Stimulated activated CD8-positive, alpha-beta memory T cell treated with anti-CD3 and anti-CD28 coated beads, Interleukin-4, amount 100 ng/mL, for 24 hours (primary cell): ENCODE measurements around the gene GPER1.
A peak's percentile ranks its signal among the peaks of the same experiment; 100 is the strongest.
"Not testable (repeated sequence)": the region's sequence is repeated elsewhere in the genome, so short reads cannot be mapped to it uniquely, and the experiment has no call there.

Experiments
- DNase-seq: peaks from one replicate; pipeline ENCODE4 v3.0.0-alpha.2; 2020; ENCODE audit warnings: low read depth

GPER1 gene

DNA sequence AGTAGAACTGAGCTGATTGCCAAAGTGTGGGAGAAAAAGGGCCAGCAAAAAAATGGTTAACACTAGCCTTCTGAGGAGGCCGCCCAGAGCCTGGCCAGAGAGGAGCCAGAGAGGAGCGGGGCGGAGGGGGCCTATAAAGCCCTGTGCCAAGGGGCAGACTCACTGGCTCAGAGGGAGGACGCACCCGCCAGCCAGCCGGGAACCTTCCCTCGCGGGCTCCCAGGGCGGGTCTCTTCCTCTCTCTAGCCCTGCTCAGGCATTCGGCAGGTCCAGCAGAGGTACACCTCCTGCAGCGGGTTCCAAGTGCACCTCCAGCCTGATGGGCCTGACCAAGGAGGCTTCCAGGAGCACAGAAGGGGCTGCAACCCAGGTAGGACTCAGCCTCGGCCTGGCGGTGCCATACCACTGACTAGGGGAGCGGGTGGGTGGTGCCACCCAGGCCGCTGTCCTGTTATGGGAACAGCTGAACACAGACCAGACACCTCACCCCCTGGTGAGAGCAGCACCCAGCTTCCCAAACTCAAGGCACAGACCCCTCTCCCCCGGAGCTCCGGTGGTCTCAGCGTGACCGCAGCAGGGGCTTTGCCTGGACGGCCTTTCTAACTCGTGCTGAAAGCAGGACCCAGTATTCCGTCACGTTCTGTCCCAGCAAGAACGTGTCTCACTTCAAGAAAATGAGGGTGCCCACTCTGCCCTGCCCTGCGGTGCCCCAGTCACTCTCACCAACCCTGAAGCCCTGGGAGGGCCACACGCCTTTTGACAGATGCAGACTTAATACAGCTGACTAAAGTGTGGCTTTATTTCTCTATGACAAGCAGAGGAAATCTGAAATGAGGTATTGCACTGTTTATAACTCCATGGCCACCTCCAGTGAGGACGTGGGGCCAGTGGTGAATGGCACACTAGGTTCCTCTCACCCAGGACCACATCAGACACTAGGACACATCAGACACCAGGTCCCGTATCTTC lies at the start of gene GPER1:
Gene GPER1, plus strand, starts transcription at position 162 of the 969 bp plus-strand sequence. CDS start 3,616 bp downstream, outside the sequence.
- DNase-seq = no peak

DNA sequence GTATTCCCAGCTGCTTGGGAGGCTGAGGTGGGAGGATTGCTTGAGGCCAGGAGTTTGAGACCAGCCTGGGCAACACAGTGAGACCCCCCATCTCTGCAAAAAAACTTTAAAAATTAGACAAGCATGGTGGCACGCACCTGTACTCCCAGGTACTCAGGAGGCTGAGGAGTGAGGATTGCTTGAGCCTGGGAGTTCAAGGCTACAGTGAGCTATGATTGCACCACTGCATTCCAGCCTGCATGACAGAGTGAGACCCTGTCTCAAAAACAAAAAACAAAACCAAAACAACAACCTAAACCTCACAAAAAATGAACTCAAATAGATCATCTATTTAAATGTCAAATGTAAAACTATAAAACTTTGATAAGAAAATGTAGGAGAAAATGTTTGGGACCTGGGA lies 47.7 kb upstream of the GPER1 start:
- not testable (repeated sequence) for DNase-seq

DNA sequence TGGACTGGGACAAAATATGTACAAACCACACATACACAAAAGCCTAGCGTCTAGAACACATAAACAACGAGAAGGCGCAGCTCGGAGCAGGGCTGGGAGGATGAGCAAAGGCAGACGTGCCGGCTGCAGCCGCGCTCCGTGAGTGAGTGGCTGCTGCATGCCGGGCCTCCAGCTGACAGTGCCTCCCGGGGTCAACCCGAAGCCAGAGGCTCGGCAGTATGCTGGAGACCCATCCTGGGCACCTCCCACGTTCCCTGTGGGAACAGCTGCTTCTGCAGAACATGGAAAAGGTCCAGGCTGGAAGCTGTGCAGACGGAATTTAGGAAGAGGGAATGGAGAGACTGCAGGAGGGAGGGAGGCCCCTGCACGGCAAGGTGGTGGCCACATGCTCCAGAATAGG lies 47.1 kb upstream of the GPER1 start:
- no peak for DNase-seq

DNA sequence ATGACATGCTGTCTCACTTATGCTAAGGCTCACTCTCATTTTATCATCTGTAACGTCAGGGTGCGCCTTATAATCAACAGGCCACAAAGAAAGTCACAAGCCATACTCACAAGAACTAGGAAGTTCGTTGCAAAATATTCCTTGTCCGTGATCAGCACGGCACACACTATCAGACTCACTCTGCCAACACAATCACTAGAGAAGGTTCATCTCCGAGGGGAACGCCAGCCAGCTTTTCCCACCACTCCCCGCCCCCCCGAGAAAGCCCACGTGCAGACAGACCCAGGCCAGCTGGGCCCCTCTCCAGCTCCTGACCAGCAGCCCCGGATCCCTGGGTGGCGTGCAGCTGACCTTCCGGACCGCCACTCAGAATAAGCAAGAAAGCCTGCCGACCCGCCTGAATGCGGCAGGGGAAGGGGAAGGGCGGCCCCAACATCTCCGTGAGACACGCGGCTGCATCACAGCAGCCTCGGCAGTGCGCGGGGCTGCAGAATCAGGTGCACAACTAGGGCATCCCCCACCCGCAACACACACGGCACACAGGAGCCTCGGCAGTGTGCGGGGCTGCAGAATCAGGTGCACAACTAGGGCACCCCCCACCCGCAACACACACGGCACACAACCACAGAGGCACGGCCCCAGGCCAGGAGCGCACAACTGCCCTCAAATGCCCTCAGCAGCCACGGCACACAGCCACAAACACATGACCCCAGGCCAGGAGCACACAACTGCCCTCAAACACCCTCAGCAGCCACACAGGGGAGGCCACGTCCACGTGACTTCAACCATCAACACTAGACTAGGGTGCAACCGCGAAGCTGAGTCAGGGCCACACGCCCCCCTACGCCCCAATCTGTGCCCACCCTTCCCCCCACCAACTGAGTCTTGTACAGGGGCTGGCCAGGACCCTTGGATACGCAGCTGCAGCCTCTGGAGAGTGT lies 46.1 kb upstream of the GPER1 start:
- DNase-seq = no peak

DNA sequence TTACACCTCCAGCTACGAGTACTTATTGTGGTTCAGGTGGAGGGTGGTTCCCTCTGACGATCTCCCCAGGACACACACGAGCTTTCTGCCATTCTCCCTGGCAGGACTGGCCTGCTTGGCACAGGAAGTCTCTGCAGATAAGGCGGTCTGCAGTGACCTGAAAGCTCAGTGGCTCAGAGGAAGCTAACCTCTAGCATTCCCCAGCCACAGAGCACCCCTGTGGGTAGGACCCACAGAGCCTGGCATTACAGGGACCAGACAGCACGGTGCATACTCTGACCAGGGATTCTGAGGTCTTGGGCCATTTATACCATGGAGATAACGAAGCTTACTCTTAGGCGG lies 45.5 kb upstream of the GPER1 start:
- no peak for DNase-seq

DNA sequence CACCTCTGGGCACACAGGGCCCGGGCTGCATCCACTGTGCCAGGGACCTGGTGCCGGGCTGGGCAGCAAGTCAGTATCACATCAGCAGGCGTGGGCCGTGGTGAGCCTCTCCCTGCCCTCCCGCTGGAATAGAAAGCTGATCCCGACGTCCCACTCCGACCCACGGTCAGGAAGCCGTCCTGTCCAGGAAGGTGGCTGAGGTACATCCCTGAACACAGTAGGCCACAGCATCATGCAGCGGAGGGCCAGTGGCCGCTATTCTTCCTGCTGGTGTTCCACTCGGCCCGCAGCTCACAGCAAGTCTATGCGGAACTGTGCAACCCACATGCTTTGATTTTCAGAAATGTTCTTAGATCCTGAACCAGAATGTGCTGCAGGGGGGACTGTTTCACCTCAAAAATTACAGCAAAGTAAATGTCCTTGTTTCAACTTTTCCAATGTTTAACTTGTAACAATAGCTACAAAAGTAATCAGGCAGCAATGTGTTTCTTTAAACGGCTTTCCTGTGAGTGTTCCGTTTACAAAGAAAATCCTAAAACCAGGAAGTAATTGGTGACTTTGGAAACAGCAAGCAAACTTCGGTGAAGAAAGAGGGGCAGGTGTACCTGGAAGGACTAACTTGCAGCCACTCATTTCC lies 44.2 kb upstream of the GPER1 start:
- DNase-seq = no peak

DNA sequence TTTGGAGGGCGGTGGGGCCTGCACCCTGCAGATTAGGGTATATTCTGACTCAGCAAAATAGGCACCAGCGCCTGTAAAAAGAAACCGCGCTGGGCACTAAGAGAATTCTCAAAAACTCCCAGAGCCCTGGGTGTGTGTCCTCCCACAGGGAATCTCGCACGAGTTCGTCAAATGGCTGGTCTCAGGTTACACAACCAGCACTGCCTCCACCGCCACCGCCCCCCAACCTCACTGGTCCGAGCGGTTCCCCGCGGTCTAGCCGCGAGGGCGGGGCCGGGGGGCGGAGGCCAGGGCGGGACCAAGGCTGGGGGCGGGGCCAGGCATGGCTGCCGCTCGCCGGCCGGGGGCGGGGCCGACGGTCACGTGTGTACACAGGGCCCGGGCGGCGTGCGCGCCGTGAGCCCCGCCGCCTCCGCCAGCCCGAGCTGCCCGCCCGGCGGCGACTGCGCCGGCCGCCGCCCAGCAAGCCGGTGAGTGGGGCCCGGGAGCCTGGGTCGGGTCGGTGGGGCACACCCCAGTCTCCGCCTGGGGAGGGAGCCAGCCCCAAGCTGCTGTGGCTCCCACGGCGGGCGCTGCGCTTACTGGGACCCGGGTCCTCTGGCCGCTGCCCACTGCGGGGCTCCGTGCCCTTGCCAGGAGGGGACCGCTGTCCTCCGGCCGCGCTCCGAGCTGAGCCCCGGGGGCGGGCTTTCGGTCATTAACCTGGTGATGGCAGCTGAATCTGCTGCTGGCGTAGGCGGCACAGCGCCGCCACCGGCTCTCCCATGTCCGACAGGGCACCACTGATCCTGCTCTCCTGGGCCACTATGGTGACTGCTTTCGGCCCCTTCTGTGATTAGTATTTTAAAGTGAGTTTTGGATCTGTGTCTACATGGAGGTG lies 43.5 kb upstream of the GPER1 start, which contains the start of gene GPR146:
Gene GPR146, plus strand, starts transcription at position 358 of the 880 bp plus-strand sequence. CDS start 12,970 bp downstream, outside the sequence.
- DNase-seq = peak; percentile 93

DNA sequence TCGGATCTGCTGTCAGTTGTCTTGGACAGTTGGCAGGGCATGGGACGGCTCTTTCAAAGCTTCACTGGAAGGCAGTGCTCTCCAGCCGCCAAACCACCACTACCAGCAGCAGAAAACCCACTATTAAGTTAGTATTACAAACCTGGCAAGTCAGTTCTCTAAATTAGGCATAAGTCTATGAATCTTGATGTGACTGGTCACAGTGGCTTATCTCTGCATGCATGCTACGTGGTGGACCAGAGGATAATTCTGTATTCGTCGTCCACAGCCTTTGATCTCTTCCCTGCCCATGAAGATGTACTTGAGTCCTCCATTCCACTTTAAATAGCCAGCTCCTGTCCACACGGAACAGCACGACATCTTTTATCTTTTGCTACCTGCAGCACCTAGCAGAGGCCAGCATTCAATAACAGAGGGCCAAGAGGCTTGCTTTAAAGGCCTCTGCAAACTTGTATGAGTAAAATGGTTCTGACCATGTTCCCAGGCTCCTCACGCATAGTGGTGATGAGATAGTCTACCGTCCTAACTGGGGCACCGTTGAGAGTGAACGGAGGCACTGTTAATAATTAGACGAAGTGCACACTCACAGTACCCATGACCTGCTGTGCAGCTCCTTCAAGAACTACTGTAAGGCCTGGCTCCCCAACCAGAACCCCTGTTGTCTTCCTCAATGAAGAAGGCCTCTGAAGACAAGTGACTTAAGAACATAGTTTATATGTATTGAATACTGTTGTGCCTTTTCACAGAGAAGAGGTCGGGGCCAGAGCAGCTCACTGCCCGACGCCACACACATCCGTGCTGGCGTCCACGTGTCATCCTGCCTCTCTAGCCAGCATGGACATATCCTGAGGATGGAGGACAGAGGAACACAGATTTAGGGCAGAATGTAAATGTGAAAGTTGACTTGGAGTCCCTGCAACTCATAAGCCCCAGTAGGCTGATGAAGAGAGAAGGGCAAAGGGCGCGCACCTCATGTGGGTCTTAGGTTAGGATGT lies 42.5 kb upstream of the GPER1 start:
- no peak for DNase-seq

DNA sequence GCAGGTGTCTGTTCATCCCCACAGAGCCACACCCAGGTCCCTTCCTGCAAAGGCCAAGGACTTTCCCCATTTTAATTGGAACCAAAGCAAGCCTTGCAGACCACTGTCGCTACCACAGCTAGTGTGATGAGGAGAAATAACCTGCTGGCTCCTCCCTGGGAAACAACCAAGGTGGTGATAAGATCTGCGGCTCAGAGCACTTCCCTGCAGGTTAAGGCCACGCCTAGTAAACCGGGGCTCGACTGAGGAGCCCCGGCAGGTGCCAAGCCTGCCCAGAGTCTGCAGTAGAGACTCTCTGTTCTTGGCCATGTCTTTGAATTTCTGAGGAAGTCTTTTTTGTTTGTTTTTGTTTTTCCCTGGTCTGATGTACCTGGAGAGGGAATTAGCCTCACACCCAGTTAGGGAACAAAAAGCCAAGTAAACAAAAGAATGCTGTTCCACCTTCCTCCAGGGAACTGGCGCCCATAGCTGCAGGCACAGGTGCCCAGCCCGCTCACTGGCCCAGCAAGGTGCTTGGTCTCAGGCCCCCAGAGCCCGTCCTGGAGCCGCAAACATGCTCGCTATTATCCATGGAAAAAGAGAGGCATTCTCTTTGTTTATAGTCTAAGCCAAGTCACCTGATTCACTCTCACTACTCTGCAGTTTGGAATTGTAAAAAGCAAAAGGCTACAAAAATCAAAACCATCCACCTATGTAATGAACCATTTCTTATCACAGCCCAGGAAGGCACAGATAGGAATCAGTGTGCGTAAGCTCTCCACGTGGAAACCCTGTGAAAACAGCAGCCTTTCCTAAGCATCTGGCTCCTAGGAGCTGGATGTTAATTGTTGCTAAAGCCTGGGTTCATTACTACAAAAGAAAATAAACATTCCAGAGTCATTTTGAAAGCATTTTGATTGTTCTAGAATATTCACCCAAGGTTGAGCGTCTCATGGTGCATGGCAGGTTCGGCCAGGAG lies 40.9 kb upstream of the GPER1 start:
- no peak for DNase-seq

DNA sequence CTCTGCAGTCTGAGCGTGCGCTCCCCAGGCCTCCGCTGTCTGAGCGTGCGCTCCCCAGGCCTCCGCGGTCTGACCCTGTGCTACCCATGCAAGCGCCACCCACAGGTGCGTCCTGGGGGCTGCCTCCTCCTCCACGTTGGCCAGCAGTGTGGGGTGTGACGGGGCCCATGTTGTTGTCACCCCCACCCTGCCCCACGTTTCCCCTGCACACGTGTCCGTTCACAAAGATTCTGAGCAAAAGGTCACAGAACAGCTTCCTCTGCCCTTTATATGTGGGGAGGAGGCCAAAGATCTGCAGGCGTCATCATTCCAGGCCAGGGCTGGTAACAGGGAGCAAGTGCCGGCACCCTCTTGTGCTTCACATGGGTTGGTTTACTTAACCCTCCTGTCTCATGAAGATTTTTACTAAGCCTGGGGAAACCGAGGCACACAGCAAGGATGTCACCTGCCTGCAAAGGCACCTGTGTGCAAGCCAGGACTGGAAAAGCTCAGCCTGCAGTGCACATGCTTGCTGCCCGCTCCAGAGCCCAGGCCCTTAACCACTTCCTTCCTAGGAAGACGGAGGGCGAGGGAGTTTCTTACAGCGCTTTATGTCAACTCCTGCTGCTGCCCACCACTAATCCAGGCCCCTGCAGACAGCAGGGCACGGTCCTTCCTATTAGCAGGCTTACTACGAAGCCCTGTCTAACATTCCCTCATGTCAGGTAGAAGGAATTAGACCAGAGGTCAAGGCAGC lies 38.7 kb upstream of the GPER1 start:
- no peak for DNase-seq

DNA sequence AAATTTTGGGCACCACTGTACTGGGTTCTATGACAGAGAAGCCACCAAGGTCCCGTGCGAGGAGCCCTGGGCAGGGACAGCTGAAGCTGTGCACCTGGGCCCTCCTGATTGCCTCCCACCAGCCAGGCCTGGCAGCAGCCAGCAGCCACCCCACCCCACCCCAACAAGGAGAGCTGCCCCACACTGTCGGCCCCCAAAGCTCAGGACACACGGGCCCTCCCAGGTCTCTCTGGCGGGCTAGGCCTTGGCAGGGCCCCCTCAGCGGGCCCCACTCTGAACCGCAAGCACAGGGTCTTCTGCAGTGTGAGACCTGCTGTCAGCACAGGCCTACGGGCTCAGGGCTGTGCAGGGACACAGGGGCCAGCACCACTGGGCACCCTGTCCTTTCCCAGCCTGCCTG lies 38.1 kb upstream of the GPER1 start:
- no peak for DNase-seq

DNA sequence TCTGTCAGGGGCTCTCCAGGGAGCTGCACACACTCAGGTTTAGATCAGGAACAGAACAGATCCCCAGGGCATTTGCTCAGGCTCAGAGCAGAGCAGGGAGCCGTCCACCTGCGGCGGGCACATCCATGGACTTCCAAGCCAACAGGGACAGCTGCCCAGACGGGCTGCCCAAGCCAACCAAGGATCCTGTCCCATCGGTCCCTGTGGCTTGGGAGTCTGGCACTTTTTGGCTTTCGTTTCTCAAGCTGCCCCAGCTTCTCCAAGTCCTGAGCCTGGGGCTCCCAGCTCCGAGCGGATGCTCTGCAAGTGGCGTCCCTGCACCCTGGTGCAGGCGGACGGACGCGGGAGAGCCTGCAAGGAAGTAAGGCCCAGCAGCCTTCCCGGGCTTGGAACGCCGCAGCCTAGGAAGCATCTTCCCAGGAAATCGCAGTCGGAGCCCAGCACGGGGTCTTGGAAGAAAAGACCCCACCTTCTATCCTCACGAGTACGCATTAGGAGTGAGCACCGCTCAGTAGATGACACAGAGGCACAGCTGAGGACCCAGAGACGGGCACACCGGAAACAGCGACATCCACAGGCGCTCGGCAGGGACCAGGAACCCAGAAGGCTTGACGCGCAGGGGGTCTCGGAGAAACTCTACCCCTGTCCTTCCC lies 37.5 kb upstream of the GPER1 start:
- no peak for DNase-seq

DNA sequence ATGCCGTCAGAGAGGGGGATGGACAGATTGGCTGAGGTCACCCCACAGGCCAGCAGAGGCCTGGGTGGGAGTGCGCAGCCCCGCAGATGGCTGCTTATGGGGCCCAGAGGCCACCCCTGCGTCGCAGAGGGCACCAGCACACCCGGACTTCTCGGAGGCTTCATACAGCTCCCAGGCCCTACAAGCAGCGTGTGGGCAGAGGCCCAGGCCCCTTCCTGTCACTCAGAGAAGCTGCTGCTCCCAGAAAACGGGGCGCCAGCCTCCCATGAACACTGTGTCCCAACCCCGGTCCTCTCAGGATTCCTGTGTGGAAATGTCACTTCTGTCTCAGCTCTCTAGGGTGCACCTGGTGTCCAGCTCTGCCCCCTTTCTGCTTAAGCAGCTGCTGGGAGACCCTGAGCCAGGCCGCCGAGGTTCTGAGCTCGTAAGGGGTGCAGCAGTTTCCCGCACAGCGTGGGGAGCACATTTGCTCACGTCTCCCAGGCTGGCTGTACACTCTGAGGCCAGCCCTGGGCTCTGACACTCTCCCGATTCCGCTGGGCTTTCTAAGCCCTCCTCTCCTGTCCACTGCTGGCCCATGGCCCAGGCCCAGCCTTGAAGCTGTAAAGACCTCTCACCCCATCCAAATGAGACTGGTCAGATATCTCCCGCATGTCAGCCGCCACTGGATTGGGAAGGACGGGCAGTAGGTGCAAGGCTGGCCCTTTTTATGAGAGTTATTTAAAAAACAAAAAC lies 36.8 kb upstream of the GPER1 start:
- DNase-seq = no peak

DNA sequence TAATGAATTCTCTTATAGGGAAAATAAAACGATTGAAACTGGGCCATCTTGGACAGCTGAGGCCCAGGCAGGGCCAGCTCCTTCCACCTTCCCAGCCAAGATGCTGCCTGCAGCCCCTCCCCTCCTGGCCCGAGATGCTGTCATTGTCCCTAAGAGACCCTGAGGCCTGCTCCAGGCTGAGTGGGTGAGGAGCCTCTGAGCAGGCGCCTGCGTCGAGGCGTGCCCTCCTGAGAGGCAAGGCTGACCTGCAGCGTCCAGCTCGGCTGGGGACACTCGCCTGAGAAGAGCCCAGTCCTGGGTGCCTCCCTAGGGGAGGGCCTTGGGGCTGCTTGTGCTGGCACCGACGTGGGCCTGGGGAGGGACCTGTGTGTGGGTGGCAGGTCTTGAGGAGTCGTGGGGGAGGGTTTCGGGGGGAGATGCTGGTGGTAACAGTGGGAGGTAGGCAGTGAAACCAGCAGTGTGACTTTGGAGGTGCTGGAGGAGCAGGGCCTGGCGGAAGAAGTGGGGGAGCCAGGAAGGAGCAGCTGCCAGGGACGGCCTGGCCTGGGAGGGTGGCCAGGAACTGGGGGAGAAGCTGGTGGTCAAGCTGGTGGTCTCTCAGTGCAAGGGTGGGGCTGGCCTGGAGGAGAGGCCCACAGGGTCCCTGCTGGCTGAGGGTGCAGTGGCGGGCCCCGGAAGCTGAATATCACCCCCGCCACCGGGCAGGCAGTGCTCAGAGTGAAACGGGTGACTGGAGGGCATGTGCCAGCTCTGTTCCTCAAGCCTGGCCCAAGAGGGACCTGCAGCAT lies 35.7 kb upstream of the GPER1 start:
- DNase-seq = no peak

DNA sequence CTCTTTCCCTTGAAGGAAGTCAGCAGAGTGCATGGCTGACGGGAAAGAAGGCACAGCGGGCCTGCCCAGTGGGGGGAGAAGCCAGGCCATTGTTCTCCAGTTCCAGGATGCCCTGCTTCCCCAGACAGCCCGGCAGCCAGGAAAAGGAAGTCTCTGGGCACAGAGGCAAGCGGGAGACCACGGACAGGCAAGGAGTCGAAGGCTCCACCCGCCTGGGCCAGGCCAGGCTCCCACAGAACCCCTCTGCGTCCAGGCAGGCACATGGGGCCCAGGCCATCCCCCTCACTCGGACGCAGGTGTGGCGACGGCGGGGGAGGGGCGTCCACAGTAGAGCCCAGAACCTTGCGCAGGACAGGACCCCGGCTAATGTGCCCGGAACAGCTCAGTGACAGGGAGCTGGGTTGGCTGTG lies 34.9 kb upstream of the GPER1 start:
- DNase-seq = no peak

DNA sequence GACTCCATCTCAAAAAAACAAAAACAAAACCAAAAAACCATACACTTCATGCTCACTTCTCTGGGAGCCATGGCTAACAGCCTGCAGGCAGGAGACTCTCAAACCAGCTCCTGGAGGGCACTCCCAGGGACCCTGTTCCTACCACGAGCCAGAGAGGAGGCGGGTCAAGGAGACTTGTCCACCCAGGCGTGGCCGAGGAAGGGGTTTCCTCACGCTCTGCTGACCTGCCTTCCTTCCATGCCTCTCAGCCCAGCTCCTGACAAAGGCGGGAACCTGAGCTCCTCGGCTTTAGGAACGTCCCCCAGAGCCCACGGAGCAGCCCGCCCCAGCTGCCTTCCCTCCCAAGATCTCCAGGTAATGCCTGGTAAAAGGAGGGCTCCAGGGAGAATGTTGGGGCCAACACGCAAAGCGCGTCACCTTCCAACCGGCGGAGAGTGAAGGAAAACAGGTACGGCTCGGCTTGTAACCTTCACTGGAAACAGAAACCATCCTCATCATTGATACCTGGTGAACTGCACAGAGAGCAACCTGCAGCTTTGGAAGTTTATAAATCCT lies 34.0 kb upstream of the GPER1 start:
- no peak for DNase-seq
